ENCODE data around the gene PTOV1.

The PTOV1 gene

DNA sequence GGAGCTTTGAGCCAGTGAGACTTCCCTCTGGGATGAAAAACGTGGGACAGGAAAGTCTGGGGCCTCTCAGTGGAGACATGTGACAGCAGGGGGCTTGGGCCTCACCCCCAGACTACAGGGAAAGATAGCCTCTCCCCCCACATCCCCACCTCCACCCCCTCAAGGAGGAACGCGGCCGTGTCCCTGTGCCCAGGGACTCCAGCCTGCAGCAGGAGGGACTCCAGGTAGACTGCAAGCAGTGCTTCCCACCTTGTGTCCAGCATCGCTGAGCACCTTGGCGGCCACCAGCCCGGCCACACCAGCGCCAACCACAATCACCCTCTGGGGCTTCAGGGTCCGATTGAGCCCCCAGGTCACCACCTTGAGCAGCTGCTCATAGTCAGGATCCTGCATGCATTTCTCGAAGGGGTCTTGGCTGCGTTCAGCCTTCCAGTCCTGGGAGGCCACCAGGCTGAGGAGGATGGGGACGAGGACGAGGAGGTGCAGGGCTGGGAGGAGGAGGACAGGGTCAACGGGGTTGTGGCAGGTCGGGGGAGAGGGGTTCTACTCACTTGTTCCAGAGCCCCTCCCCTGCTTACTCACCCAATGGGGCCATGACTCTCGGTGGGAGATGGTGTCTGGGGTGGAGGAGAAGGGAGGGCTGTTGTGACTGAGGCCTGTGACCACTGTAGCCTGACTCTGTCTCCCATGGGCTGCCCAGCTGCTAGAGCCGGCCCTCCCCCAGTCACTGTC lies 44.8 kb downstream of the PTOV1 start:
- peak overlapping the region in 2 of 7 experiments; percentile 1 to 15 for H3K4me3 ChIP-seq
- peak overlapping the region in 15 of 21 experiments; percentile 7 to 84 (median 73) for H3K27ac ChIP-seq

DNA sequence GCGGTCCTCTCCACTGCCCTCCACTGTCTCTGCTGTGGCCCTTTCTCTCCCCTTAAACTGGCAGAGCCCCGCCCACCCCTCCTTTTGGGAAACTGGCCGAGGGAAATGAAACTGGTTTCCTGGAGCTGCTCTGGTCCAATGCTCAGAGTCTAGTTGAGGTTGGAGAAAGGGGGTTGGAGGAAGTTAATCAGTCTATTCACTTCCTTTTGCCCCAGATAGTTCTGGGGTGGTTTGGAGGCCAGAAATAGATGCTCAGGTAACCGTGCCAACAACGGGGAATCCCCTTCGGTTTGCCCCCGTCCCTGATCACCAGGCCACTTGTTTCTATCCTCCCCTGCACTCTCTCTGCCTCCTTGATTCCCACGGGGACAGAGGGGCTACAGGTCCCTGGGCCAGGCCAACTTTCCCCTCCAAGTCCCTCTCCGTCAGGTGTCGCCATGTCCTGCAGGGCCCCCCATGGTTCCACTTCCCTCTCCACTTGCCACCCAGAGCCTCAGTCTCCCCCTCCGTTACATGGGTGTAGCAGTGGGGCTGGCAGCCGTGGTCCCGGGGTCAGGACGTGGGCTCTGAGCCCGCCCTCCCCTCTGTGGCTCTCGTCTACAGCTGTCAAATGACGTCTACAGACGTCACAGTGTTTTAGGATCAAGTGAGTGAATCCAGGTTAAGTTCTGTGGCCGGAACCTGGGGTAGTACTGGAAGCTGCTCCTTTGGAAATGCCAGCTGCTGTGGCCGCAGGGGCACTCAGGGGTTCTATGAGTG lies 46.1 kb downstream of the PTOV1 start, which contains the start of gene IL4I1:
Gene IL4I1 (minus strand): TSS at position 25 of the 759 bp plus-strand sequence. CDS start 727 bp downstream, outside the sequence.
- Histone ChIP-seq H3K27ac (peak within 1 kb of the TSS in 20 of 21 experiments; percentile 18 to 84 (median 70)), H3K4me3 (peak within 1 kb of the TSS in 2 of 7 experiments; percentile 1 to 15)

DNA sequence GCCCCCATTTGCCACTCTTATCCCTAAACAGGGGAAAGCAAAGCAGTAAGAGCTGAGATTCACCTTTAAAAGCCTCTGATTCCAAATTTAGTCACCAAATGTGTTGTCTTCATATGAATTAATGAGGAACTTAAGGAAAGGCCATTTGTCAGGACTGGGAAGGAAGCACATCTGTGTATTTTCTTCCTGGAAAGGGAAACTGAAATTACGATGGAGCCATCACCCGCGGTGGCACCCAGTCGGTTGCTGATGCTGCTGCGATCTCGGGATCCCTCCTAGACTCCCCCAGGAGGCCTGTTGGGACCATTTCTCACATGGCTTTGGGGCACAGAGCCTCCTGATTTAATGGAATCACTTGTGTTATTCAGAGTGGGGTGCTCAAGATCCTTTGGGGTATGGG lies 53.2 kb downstream of the PTOV1 start:
- no peak overlapping the region for H3K4me3 ChIP-seq
- peak overlapping the region in 2 of 21 experiments; percentile 5 to 32 for H3K27ac ChIP-seq

DNA sequence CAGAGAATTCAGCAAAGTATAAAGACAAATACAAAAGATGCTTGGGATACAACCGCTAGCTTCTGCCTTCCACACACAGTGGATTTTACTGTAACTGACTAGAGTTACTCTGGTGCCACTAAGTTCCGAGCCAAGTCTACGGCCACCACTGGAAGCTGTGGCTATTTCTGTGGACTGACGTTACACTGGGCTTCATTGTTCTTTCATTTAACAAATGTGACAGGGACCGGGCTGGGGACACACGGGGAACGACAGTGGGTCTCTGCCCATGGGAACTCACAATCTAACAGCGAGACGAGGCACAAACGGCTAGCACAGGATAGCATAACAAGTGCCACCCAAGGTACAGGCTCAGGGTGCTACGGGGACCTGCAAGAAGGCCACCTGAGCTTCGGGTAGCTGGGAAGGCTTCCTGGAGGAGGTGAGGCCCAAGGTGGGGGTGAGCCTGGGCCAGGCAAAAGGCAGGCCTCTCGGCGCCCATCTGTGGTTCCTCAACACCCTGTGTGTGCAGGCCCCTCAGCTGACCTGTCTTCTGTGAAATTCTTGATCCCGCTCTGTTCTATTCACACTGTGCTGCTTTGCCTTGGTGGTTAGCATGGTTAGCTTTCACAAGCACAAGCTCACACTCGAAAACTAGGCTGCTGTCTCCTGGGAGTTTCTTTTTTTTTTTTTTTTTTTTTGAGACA lies 56.1 kb downstream of the PTOV1 start:
- H3K4me3 ChIP-seq: no peak overlapping the region
- H3K27ac ChIP-seq: no peak overlapping the region

DNA sequence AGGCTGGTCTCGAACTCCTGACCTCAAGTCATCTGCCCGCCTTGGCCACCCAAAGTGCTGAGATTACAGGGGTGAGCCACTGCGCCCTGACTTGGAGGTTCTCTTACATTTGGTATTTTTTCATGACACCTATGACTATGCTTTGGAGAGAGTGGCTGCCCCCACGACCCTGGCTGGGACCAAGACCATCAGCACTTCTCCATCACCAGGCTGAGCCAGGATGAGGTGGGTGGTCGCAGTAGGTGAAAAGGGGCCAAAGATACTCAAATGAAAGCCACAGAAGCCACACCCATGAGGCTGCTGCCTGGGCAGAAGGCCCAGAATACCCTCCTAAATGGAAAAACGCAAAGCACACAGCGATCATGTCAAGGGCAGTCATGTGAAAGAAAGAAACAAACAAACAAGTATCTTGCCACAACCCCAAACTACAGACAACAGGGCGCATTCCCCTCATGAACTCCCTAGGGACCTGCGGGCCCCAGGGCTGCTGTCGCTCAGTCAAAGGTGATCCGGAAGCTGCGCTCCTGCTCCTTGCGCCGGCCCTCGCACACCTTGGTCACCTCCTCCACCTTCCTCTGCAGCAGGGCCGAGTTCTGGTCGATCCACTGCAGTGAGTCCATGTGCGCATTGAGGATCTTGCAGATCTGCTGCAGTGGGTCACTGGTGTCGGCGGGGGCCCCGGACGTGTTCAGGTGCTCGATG lies 56.9 kb downstream of the PTOV1 start:
- Histone ChIP-seq H3K4me3 (no peak overlapping the region), H3K27ac (no peak overlapping the region)

DNA sequence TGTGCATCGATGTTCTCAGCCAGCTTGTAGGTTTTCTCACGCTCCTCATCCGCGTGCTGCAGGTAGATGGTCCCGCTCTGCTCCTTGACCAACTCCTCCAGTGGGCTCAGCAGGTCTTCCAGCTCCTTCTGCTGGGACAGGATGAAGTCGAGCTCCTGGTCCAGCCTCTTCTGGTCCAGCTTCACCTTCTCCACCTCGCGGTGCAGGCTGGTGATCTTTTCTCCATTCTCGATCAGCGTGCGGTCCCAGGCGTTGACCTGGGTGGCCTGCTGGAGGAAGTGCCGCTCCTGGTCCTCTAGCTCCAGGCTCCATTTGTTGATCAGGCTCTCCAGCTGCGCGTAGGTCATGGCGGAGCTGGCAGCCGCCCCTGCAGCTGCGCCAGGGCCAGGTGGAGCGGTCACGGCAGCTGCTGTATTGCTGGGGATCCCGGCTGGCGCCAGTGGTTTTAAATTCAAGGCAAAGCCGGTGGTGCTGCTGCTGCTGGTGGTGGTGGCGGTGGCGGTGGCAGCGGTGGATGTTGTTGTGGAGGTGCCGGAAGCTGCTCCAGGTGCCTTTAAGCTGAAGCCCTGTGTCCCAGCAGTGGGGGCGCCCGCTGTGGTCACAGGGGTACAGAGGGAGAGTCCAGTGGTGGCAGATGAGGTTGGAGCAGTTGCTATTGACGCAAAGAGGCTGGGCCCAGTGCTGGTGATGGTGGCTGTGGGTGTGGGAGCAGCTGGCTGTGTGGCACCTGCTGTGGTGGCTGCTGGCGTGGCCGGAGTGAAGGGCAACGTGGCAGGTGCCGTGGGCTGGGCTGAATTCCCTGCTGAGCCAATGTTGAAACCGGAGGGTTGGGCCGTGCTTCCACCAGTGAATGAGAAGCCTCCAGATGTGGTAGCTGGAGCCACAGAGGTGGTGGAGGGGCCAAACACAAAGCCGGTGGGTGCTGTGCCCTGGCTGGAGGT lies 57.8 kb downstream of the PTOV1 start:
- Histone ChIP-seq H3K27ac (no peak overlapping the region), H3K4me3 (no peak overlapping the region)

DNA sequence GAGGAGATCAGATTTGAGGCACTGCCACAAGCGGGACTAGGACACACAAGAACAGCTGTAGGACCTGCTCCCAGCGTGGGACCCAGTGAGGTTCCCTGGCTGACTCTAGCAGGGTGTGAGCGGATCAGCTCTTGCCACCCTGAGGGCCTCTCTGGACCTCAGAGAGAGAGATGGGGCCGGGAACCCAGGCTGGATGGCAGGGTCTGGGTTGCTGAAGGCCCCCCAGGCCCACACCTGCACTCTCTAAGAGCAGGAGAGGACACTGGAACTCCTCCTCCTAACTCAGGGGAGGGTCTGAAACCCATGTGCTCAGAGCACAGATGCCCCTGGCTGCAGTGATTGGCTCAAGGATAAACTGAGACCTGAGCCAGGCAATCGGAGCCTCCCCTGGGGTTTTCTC lies 59.2 kb downstream of the PTOV1 start:
- H3K4me3 ChIP-seq: no peak overlapping the region
- peak overlapping the region in 8 of 21 experiments; percentile 2 to 79 (median 48) for H3K27ac ChIP-seq
